ENCODE data around the gene JPT2. TPM values are rescaled to one million over a fixed set of nuclear protein-coding genes. Genes with fewer than 3 reads are reported as not detected.

Gene JPT2
- total RNA-seq, 4 donors from 2014 or later: 22.7 to 28.5 (median 23.8) TPM

DNA sequence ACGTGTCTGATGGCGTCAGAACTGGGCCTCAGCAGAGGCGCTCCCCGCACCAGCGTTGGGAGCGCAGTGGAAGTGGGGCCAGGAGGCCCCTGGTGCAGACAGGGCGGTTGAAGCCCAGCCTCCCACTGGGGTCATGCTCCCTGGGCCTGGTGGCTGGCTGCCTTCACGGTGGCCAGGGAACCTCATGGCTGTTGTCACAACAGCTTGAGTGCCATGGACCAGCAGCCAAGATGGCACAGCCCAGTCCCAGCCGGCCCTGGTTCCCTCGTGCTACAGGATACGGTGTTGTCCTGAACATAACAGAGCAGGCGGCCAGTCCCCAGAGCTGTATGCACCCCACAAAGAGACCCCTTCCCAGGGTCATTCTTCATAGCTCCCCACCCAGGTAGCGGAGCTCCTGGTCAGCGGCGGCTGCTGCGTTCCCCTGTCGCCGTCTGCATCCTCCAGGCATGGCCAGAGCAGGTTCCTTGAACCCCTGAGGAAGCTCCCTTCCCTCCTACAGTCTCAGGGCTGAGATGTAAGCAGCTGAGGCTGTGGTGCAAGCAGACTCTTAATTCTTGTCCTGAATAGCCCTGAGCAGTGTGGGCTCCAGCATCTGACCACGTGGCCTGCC lies 63.6 kb downstream of the JPT2 start:
- TF ChIP-seq, protein P1, sequence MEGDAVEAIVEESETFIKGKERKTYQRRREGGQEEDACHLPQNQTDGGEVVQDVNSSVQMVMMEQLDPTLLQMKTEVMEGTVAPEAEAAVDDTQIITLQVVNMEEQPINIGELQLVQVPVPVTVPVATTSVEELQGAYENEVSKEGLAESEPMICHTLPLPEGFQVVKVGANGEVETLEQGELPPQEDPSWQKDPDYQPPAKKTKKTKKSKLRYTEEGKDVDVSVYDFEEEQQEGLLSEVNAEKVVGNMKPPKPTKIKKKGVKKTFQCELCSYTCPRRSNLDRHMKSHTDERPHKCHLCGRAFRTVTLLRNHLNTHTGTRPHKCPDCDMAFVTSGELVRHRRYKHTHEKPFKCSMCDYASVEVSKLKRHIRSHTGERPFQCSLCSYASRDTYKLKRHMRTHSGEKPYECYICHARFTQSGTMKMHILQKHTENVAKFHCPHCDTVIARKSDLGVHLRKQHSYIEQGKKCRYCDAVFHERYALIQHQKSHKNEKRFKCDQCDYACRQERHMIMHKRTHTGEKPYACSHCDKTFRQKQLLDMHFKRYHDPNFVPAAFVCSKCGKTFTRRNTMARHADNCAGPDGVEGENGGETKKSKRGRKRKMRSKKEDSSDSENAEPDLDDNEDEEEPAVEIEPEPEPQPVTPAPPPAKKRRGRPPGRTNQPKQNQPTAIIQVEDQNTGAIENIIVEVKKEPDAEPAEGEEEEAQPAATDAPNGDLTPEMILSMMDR (IDR thresholded peaks at IDR 0.05): no peak
- ATAC-seq (ENCODE audit: low FRiP score) (no peak), DNase-seq (ENCODE audit: low spot score) (no peak)

DNA sequence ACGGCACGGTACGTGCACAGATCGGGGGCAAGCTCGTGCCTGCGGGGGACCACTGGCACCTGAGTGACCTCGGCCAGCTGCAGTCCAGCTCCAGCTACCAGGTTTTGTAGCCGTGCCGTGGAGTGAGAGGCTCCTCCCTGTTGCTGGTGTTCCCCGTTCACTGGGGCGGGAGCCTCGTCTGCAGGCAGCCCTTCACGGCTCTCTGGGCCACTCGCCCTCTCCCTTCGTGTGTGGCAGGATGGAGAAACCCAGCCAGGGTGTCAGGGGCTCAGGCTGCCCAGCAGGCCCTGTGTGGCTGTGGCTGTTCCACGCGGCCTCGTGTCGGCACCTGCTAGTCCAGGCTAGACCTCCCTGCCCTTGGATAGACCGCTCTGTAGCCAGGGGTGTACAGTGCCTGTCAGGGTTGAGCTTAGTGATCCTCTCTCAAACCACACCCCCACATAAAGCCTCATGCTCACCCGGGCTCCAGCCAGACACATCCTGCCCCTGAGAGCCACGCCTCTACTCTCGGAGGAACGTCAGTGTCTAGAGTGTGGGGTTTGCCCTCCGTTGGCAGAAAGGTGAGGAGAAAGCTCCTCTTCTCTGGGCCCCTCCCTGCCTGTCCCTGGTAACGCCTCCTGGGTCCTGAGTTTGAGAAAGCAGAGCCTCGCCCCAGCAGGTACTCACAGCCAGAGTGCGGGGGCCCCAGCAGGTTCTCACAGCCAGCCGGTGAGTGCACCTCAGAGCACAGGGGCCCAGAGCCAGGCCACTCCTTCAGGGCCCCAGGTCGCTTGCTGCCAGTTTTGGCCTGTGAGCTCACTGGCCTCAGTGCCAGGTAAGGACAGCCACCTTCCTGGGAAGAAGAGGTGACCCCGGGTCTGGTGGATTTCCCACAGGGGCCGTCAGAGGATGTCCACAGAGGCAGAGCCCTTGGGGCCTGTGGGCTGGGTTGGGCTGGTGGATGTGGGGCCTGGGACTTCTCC lies 65.6 kb downstream of the JPT2 start:
- DNase-seq (ENCODE audit: low spot score) (no peak), ATAC-seq (ENCODE audit: low FRiP score) (no peak)
- TF ChIP-seq, protein P1 (IDR thresholded peaks at IDR 0.05): no peak

DNA sequence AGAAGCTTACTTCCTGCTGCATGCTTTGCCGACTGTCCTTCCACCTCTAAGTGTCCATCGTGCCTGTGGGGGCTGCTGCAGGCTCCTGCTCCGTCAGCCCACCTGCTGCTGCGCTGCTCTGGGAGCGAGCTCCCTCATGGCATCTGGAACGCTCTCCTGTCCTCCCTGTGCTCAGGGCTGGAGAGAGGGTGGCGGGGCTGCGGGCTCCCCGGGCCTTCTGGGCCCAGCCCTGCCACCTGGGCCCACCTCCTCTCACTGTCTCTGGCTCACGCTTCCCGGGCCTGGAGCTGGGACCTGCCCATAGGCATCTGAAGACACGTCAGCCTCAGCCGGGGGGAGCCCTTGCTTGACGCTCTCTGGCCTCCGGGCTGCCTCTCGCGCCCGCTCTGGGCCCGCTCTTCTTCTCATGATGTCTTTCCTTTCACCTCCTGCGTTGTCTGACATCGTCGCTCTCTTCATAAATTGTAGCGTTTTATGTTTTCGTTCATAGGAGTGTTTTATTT lies 66.3 kb downstream of the JPT2 start:
- DNase-seq (ENCODE audit: low spot score) (no peak), ATAC-seq (ENCODE audit: low FRiP score) (no peak)
- TF ChIP-seq, protein P1 (IDR thresholded peaks at IDR 0.05): no peak

DNA sequence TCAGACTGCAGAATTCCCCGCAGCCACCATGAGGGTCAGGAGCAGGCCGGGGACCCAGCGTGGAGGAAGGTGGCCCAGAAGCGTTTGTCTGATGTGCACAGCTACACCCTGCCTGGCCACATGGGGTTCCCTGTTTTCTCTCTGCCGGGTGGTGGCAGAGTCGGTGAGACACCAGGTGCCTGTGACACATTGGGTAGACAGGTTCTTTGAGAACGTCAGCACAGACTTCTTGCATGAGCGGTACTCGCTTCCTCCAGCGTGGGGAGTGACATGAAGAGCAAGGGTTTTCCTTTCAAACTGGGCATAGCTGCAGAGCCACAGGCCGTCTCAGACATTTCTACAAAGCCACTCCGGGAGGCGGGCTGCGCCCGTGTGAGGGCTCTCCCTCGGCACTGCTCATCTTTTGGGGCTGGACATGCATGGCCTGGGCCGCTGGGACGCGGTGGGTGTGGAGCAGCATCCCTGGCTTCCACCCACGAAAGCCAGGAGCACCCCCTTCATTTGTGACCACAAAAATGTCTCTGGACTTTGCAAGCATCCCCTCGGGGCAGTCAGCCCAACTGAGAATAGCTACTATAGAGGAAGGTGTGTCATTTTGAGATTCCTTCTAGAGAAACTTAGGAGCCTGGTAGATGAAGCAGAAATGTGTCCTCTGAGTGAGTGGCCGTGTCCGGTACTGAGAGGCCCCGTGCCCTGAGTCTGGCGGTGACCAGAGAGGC lies 67.3 kb downstream of the JPT2 start:
- ATAC-seq (ENCODE audit: low FRiP score) (no peak), DNase-seq (ENCODE audit: low spot score) (no peak)
- TF ChIP-seq, protein P1 (IDR thresholded peaks at IDR 0.05): no peak

DNA sequence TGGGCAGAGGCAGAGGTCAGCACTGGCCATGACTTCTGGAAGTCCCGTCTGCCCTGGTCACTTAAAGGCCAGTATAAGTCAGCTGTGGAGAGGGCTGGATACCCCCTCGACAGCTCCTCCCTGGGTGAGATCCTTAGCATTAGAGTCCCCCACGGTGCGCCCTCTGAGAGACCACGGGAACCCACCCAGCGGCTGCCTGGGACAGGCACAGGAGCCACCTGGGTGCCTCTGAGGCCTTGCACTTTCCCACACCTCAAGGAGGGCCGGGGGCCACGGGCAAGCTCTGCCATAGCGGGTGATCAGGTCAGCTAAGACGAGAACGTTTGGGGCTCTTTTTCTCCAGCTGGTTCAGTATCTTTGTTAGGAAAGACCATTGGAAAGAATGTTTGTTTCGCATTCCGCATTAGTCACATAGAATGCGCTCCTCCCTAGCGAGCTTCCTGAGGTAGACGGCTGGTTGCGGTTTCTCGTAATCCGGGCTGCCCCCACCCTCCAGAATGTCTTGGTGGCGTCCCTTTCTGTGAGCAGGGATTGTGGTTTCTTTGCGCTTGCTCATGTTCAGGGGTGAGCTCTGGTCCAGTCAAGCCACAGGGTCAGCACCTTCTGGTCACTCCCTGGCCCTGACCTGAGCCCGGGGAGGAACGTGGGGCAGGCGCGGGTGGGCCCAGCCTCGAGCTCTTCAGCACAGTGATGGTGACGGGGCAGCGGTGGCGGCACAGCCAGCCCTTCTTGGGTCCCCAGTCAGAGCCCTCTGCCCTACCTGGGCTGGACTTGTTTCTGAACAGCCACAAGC lies 68.0 kb downstream of the JPT2 start:
- no peak for ATAC-seq (ENCODE audit: low FRiP score)
- TF ChIP-seq, protein P1 (IDR thresholded peaks at IDR 0.05): no peak
- no peak for DNase-seq (ENCODE audit: low spot score)

DNA sequence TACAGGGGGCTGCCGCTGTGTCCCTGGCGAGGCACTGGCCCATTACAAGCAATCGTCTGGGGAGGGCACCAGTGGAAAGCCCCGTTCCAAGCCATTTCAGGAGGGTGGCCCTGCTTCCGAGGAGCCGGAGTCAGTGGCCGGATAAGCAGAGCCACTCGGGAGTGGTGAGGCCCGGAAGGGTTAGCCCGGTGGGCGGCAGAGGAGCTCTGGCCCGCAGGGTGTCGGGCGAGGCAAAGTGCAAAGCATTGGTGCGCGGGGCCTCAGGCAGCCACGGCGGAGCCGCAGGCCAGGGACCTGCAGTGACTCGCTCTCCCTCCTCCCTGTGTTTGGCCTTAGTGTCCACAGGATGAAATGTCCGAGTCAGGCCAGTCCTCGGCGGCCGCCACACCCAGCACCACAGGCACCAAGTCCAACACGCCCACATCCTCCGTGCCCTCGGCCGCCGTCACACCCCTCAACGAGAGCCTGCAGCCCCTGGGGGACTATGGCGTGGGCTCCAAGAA lies 68.7 kb downstream of the JPT2 start:
- DNase-seq (ENCODE audit: low spot score) (no peak), ATAC-seq (ENCODE audit: low FRiP score) (no peak)
- TF ChIP-seq, protein P1 (IDR thresholded peaks at IDR 0.05): no peak
